NCI-H2196 treated with DMSO at 0.1 percent for 48 hours (cell line): Measurements from ENCODE around the gene JOSD1.

Experiments used
- DNase-seq: peaks from one replicate; lab custom pipeline; 2025; ENCODE audit not compliant: unreplicated experiment; lab: John Stamatoyannopoulos, UW

Gene JOSD1

GRCh38 chr22:38715852-38716251 is 15.1 kb upstream of the JOSD1 start:
- no peak for DNase-seq

- DNase-seq = no peak
Measured at GRCh38 chr22:38715176-38715764, 14.5 kb upstream of the JOSD1 start.

GRCh38 chr22:38713921-38714320 is 13.2 kb upstream of the JOSD1 start:
- DNase-seq = no peak

GRCh38 chr22:38712486-38713207 is 11.9 kb upstream of the JOSD1 start:
- DNase-seq = no peak

GRCh38 chr22:38710866-38711265 is 10.1 kb upstream of the JOSD1 start:
- DNase-seq = no peak

- DNase-seq = no peak
Measured at GRCh38 chr22:38710351-38710750, 9.6 kb upstream of the JOSD1 start.

- no peak for DNase-seq
Measured at GRCh38 chr22:38709306-38709705, 8.6 kb upstream of the JOSD1 start.

GRCh38 chr22:38707984-38708383 is 7.2 kb upstream of the JOSD1 start:
- no peak for DNase-seq

GRCh38 chr22:38707346-38707745 is 6.6 kb upstream of the JOSD1 start:
- DNase-seq = no peak

- no peak for DNase-seq
Measured at GRCh38 chr22:38706901-38707195, 6.1 kb upstream of the JOSD1 start.

- no peak for DNase-seq
Measured at GRCh38 chr22:38706101-38706900, 5.6 kb upstream of the JOSD1 start.

GRCh38 chr22:38705235-38706100 is 4.7 kb upstream of the JOSD1 start, which contains the start of gene GTPBP1:
Gene GTPBP1, plus strand, starts transcription at chr22:38705944. Its CDS starts 12 bp downstream, at chr22:38705956.
- DNase-seq = peak; percentile 95

GRCh38 chr22:38704654-38705234 is 4.0 kb upstream of the JOSD1 start:
- no peak for DNase-seq

- DNase-seq = no peak
Measured at GRCh38 chr22:38700270-38700788, 414 bp downstream of the JOSD1 start.

GRCh38 chr22:38699784-38700183 is 959 bp downstream of the JOSD1 start:
- no peak for DNase-seq

GRCh38 chr22:38699143-38699542 is 1.6 kb downstream of the JOSD1 start:
- no peak for DNase-seq

GRCh38 chr22:38698407-38699094 is 2.2 kb downstream of the JOSD1 start:
- DNase-seq = no peak

- no peak for DNase-seq
Measured at GRCh38 chr22:38697425-38698089, 3.2 kb downstream of the JOSD1 start.

GRCh38 chr22:38696606-38697424 is 3.9 kb downstream of the JOSD1 start:
- no peak for DNase-seq
